ENCODE data around the gene CHKB. TPM values are rescaled to one million over a fixed set of nuclear protein-coding genes. Genes with fewer than 3 reads are reported as not detected.
"Not testable (repeated sequence)": the region's sequence is repeated elsewhere in the genome, so short reads cannot be mapped to it uniquely, and the experiment has no call there.

CHKB gene
- total and polyA plus RNA-seq, 2 donors (not counting 1 experiment from before 2014, with no cell fraction given): 21.9 to 22.8 TPM

GRCh38 chr22:50608996-50609395, 26.3 kb upstream of the CHKB start:
- Histone ChIP-seq H4K20me1 (ENCODE audit: control insufficient read depth, extremely low read depth, insufficient read depth, low read length) (no peaks in the 10 kb centered on the region), H3K36me3 (ENCODE audit: control insufficient read depth, insufficient read depth, low read length) (no peaks in the 10 kb centered on the region), H3K9me3 (ENCODE audit: control insufficient read depth, insufficient read depth, low read depth, low read length) (no peaks in the 10 kb centered on the region), H3K4me2 (ENCODE audit: extremely low read depth, insufficient read depth, low read length) (no peak overlapping the region), H3K27me3 (ENCODE audit: control insufficient read depth, insufficient read depth, low read length) (peaks cover 3% of the 10 kb centered on the region), H3K4me1 (ENCODE audit: control insufficient read depth, extremely low read depth, insufficient read depth, low read length) (no peaks in the 10 kb centered on the region), H3K4me3 (replicated peaks in 1 of 4; ENCODE audit: control extremely low read depth in 1 of 4, insufficient read depth in 1 of 4, low read depth in 3 of 4, low read length in 4 of 4) (no peak overlapping the region), H3K79me2 (ENCODE audit: control insufficient read depth, insufficient read depth, low read length) (no peaks in the 10 kb centered on the region), H3K27ac (ENCODE audit: insufficient read depth, low read length) (no peak overlapping the region), H3K9ac (ENCODE audit: insufficient read depth, low read length) (no peak overlapping the region), H2AFZ (ENCODE audit: low read length) (no peak overlapping the region)
- no peak for TF ChIP-seq EZH2 (IDR thresholded peaks at IDR 0.05; ENCODE audit: low read length, missing control alignments)
- TF ChIP-seq, protein P1, sequence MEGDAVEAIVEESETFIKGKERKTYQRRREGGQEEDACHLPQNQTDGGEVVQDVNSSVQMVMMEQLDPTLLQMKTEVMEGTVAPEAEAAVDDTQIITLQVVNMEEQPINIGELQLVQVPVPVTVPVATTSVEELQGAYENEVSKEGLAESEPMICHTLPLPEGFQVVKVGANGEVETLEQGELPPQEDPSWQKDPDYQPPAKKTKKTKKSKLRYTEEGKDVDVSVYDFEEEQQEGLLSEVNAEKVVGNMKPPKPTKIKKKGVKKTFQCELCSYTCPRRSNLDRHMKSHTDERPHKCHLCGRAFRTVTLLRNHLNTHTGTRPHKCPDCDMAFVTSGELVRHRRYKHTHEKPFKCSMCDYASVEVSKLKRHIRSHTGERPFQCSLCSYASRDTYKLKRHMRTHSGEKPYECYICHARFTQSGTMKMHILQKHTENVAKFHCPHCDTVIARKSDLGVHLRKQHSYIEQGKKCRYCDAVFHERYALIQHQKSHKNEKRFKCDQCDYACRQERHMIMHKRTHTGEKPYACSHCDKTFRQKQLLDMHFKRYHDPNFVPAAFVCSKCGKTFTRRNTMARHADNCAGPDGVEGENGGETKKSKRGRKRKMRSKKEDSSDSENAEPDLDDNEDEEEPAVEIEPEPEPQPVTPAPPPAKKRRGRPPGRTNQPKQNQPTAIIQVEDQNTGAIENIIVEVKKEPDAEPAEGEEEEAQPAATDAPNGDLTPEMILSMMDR (conservative IDR thresholded peaks at IDR 0.05 in 1 of 2, IDR thresholded peaks at IDR 0.05 in 1 of 2; ENCODE audit: low read depth in 1 of 2, low read length in 2 of 2): no peak
- no peak for DNase-seq (ENCODE audit: low read depth in 2 of 2)

DNA sequence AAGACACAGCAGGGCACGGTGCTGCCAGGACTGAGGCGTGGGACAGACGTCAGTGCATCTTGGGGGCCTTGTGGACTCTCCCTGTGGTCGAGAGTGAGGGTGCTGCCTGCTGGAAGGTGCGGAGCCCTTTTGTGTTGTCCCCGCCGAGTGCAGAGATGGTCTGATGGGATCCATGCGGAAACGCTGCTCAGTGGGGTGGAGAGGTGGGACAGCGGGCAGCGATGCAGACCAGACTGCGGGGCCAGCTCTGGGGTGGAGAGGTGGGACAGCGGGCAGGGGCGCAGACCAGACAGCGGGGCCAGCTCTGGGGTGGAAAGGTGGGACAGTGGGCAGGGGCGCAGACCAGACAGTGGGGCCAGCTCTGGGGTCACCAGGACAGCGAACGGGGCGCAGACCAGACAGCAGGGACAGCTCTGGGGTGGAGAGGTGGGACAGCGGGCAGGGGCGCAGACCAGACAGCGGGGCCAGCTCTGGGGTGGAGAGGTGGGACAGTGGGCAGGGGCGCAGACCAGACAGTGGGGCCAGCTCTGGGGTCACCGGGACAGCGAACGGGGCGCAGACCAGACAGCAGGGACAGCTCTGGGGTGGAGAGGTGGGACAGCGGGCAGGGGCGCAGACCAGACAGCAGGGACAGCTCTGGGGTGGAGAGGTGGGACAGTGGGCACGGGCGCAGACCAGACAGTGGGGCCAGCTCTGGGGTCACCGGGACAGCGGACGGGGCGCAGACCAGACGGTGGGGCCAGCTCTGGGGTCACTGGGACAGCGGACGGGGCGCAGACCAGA, 25.6 kb upstream of the CHKB start:
- not testable (repeated sequence) for H3K27me3 ChIP-seq (ENCODE audit: control insufficient read depth, insufficient read depth, low read length); H3K4me1 ChIP-seq (ENCODE audit: control insufficient read depth, extremely low read depth, insufficient read depth, low read length)

DNA sequence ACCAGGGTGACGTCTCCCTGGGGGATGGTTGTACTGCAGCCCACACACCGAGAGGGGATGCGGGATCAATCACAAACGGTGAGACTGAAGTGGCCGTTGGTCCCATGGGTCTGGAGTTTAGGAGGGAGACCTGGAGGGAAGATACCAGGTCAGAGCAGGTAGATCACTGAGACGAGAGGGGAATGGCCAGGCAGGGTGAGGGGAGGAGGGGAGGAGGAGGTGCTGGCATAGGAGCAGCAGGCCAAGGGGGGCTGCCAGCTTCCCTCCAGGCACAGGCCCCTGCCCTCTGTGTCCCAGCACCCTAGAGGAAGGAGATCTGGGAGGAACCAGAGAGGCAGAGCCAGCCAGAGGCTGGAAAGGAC, 25.0 kb upstream of the CHKB start:
- Histone ChIP-seq H3K4me1 (ENCODE audit: control insufficient read depth, extremely low read depth, insufficient read depth, low read length) (no peaks in the 10 kb centered on the region), H3K27me3 (ENCODE audit: control insufficient read depth, insufficient read depth, low read length) (peaks cover 10% of the 10 kb centered on the region), H3K36me3 (ENCODE audit: control insufficient read depth, insufficient read depth, low read length) (no peaks in the 10 kb centered on the region), H3K9ac (ENCODE audit: insufficient read depth, low read length) (no peak overlapping the region), H3K4me3 (replicated peaks in 1 of 4; ENCODE audit: control extremely low read depth in 1 of 4, insufficient read depth in 1 of 4, low read depth in 3 of 4, low read length in 4 of 4) (no peak overlapping the region), H3K27ac (ENCODE audit: insufficient read depth, low read length) (no peak overlapping the region), H3K9me3 (ENCODE audit: control insufficient read depth, insufficient read depth, low read depth, low read length) (no peaks in the 10 kb centered on the region), H3K4me2 (ENCODE audit: extremely low read depth, insufficient read depth, low read length) (no peak overlapping the region), H4K20me1 (ENCODE audit: control insufficient read depth, extremely low read depth, insufficient read depth, low read length) (no peaks in the 10 kb centered on the region), H3K79me2 (ENCODE audit: control insufficient read depth, insufficient read depth, low read length) (no peaks in the 10 kb centered on the region), H2AFZ (ENCODE audit: low read length) (no peak overlapping the region)
- TF ChIP-seq EZH2 (IDR thresholded peaks at IDR 0.05; ENCODE audit: low read length, missing control alignments): no peak
- TF ChIP-seq, protein P1 (conservative IDR thresholded peaks at IDR 0.05 in 1 of 2, IDR thresholded peaks at IDR 0.05 in 1 of 2; ENCODE audit: low read depth in 1 of 2, low read length in 2 of 2): no peak
- no peak for DNase-seq (ENCODE audit: low read depth in 2 of 2)

More for the DNA sequence above, 25.6 kb upstream of the CHKB start:
- not testable (repeated sequence) for H3K4me2 ChIP-seq (ENCODE audit: extremely low read depth, insufficient read depth, low read length); H3K4me3 ChIP-seq (replicated peaks in 1 of 4; ENCODE audit: control extremely low read depth in 1 of 4, insufficient read depth in 1 of 4, low read depth in 3 of 4, low read length in 4 of 4); H3K27ac ChIP-seq (ENCODE audit: insufficient read depth, low read length); DNase-seq (ENCODE audit: low read depth in 2 of 2); H2AFZ ChIP-seq (ENCODE audit: low read length); H3K9ac ChIP-seq (ENCODE audit: insufficient read depth, low read length); H3K79me2 ChIP-seq (ENCODE audit: control insufficient read depth, insufficient read depth, low read length); H3K9me3 ChIP-seq (ENCODE audit: control insufficient read depth, insufficient read depth, low read depth, low read length); H4K20me1 ChIP-seq (ENCODE audit: control insufficient read depth, extremely low read depth, insufficient read depth, low read length); H3K36me3 ChIP-seq (ENCODE audit: control insufficient read depth, insufficient read depth, low read length)

All from fibroblast of lung (primary cell).